H1 (cell line): ENCODE measurements around the gene DOC2A.

Source experiments
- BRCA1 ChIP-seq: IDR thresholded peaks from 2 replicates; pipeline ENCODE4 v1.6.1; 2012; ENCODE audit warnings: low read depth, low read length, improper control_type of control experiment
- CEBPB ChIP-seq: IDR thresholded peaks from 2 replicates; pipeline ENCODE4 v1.6.1; 2012; ENCODE audit warnings: low read depth, low read length
- POLR2A ChIP-seq, 2 experiments: IDR thresholded peaks; 1 replicate in 1 of 2; 2 replicates in 1 of 2; pipeline ENCODE4 v1.6.1; 2011; ENCODE audit warnings: low read depth in 2 of 2, low read length in 2 of 2, mild to moderate bottlenecking in 2 of 2; ENCODE audit errors: control extremely low read depth in 1 of 2
- POU5F1 ChIP-seq: IDR thresholded peaks from 2 replicates; pipeline ENCODE4 v1.6.1; 2011; ENCODE audit warnings: low read depth, mild to moderate bottlenecking, low read length, moderate library complexity
- USF2 ChIP-seq: IDR thresholded peaks from 2 replicates; pipeline ENCODE4 v1.6.1; 2011; ENCODE audit warnings: low read length, improper control_type of control experiment
- TF ChIP-seq, protein P1 (sequence below), 3 experiments: IDR thresholded peaks; 1 replicate in 2 of 3; 2 replicates in 1 of 3; pipeline versions ENCODE4 v1.5.1 to v1.6.1; 2011; ENCODE audit warnings: low read length in 3 of 3, mild to moderate bottlenecking in 3 of 3, inconsistent platforms in 2 of 3, low read depth in 1 of 3, moderate library complexity in 1 of 3; ENCODE audit not compliant: insufficient read depth in 1 of 3; ENCODE audit errors: control extremely low read depth in 1 of 3

DNA sequence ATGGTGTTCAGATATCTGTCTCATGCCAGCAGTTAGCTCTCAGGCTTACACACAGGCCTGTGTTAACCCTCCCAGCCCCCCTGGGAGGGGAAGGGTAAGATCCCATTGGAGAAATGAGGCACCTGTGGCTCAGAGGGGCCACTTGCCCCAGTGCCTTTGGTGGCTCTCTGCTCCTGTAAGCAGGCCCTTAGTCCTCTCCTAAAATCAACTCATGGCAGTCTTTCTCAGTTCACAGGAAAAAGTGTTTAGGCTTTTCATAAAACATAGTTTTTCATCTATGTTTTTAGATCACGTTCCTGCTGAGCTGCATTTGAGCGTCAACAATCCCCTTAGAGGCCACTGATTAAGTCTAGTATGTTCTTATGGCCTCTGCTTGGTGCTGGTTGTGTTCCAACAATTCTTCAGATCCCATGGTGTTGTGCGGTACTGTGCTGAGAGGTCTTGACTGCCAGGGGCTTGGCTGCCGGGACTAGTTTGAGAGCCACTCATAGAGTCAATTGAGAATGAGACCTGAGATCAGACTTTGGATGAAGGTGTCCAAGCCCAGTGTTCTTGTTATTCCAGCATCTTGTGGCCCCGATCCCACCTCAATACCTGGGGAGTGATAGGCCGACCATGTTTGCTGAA lies 26.6 kb downstream of the DOC2A start:
- TF ChIP-seq BRCA1 (no peak), USF2 (no peak), POLR2A (IDR thresholded peaks at IDR 0.05; ENCODE audit: control extremely low read depth in 1 of 2, low read depth in 2 of 2, low read length in 2 of 2) (no peak), POU5F1 (no peak), CEBPB (no peak)
- TF ChIP-seq, protein P1, sequence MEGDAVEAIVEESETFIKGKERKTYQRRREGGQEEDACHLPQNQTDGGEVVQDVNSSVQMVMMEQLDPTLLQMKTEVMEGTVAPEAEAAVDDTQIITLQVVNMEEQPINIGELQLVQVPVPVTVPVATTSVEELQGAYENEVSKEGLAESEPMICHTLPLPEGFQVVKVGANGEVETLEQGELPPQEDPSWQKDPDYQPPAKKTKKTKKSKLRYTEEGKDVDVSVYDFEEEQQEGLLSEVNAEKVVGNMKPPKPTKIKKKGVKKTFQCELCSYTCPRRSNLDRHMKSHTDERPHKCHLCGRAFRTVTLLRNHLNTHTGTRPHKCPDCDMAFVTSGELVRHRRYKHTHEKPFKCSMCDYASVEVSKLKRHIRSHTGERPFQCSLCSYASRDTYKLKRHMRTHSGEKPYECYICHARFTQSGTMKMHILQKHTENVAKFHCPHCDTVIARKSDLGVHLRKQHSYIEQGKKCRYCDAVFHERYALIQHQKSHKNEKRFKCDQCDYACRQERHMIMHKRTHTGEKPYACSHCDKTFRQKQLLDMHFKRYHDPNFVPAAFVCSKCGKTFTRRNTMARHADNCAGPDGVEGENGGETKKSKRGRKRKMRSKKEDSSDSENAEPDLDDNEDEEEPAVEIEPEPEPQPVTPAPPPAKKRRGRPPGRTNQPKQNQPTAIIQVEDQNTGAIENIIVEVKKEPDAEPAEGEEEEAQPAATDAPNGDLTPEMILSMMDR (IDR thresholded peaks at IDR 0.05; ENCODE audit: control extremely low read depth in 1 of 3, insufficient read depth in 1 of 3, low read depth in 1 of 3, low read length in 3 of 3), result no peak
